Fibroblast of the aortic adventitia (primary cell): Measurements from ENCODE around the gene TNNI2. TPM values are rescaled to one million over a fixed set of nuclear protein-coding genes. Genes with fewer than 3 reads are reported as not detected.

Experiments
- DNase-seq: peaks from one replicate; pipeline ENCODE4 v3.0.0-alpha.2; 2010; ENCODE audit warnings: low read depth
- H3K4me3 ChIP-seq: 2 replicates; pipeline ENCODE4 v1.5.1; 2011; ENCODE audit warnings: low read depth, mild to moderate bottlenecking, control low read depth, low read length, moderate library complexity
- CTCF ChIP-seq: IDR thresholded peaks from 2 replicates; pipeline ENCODE4 v1.5.1; 2011; ENCODE audit warnings: mild to moderate bottlenecking, low read length, control low read depth, inconsistent platforms; ENCODE audit not compliant: insufficient read depth
- total RNA-seq: library from RNA; depleted of rRNA; stranded (reverse); fragments of >200 nt; gene quantifications from 2 replicates; pipeline ENCODE4 v1.2.3, GENCODE V29; 2012; ENCODE audit warnings: low replicate concordance

TNNI2 gene
- total RNA-seq, 1 donor, result not detected

GRCh38 chr11:1868056-1868635, 29.4 kb downstream of the TNNI2 start:
- DNase-seq, result no peak
- no peak overlapping the region for H3K4me3 ChIP-seq
- no peak for TF ChIP-seq CTCF

GRCh38 chr11:1868636-1869291, 30.0 kb downstream of the TNNI2 start:
- H3K4me3 ChIP-seq, result no peak overlapping the region
- DNase-seq, result no peak

DNA sequence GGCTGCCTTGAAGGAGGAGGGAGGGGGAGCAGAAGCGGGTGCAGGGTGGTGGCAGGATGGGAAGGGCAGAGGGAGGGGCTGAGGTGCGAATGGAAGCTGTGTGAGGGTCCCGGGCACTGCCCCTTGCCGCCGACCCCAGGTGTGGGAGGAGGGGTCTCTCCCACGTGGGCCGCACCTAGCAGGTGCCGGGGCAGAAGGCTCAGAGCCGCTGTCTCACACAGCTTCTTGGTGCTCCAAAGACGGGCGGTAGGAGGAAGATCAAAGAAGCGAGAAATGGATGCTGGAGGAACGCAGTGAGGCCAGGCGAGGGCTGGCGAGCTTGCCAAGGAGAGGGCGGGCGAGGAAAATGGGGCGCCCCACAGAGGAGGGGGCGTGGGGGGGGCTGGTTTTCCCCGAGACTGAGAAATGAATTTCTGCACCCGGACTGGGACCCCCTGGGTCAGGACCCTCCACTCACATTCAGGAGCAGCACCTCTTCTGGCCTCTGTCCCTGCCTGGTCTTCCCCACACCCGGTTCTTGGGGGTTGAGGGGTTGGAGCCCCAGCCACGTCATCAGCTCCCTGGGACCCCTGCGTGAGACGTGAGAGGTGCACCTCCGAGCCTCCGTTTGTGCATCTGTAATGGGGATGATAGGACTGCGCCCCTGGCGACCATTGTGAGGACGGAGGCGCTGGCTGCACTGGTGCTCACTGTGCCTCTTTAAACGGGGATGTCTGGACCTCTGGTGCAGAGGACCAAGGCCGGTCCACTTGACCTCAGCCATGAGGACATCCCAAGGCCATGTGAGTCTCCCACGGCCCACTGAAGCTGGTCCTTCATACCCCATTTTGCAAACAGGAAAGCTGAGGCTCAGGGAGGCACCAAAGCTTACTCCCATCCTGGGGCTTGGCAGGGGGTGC, 30.9 kb downstream of the TNNI2 start:
- peak overlapping the region; percentile 22 for H3K4me3 ChIP-seq
- peak; percentile 24 for DNase-seq
- peak; percentile 67 for TF ChIP-seq CTCF

More at GRCh38 chr11:1868636-1869291, 30.0 kb downstream of the TNNI2 start:
- no peak for TF ChIP-seq CTCF

DNA sequence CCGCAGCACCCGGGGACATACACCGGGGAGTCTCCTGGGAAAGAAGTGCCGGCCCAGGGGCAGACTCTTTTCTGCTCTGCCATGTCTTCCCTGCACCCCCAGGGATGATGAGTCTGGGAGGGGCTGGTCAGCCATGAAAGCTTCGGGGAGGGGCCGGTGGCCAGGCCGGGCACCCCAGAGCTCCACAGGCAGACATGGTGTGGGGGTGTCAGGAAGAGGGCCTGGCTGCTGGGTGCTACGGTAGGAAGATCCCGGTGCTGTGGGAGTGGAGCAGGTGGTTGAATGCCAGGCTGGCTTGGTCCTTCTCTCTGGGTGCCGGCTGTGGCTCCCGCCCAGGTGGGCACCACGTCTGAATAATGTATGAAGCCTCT, 31.5 kb downstream of the TNNI2 start:
- DNase-seq, result no peak
- no peak for TF ChIP-seq CTCF
- H3K4me3 ChIP-seq, result no peak overlapping the region

DNA sequence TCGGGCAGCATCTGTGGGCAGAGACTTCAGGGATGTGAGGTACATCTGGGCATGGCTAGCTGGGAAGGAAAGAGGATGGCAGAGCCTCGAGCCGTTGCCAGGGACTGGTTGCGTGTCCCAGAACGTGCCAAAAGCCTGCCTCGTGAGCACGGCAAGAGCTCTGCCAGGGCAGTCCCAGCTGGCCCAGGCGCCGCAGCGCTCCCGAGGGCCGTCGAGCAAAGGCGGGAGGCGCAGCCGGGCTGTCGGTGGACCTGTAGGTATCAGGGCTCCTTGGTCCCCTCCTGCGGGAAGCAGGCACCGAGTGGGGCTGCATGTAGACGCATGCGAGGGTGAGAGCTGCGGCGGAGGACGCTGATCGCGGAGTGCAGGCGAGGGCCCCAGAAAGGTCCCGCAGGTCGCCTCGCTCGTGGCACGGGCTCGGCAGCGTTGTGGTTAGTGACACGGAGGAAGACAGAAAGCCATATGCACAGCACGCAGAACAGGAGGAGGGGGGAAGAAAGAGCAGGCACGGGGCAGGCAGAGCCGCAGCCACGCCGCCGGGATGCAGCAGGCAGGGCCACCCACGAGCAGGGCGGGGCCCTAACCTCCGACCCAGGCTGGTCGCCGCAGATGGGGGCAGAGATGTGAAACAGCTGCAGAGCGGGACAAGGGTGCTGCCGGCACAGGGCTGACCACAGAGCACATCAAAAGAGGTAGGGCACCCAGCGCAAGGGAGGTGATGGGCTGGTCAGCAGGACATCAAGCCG, 32.1 kb downstream of the TNNI2 start:
- no peak overlapping the region for H3K4me3 ChIP-seq
- peak; percentile 25 for DNase-seq
- no peak for TF ChIP-seq CTCF

GRCh38 chr11:1871531-1871930, 32.8 kb downstream of the TNNI2 start:
- H3K4me3 ChIP-seq, result no peak overlapping the region
- TF ChIP-seq CTCF, result no peak
- DNase-seq, result no peak
